Calu3 (cell line): ENCODE results near the gene B3GNT2. TPM values are rescaled to one million over a fixed set of nuclear protein-coding genes. Genes with fewer than 3 reads are reported as not detected.

ENCODE experiments used
- BruUV-seq: library from RNA; stranded (reverse); fragments of 400-500 nt; replicated peaks from 2 replicates; lab custom pipeline; 2021; lab: Mats Ljungman, UMichigan
- CTCF ChIA-PET: fragments of 300-600 bp; sonication (Branson Sonifier 250); formaldehyde crosslinking; loops from one replicate; lab custom pipeline; 2022; ENCODE audit warnings: antibody characterized with exemption; lab: Charles Lee
- DNase-seq: peaks from one replicate; pipeline ENCODE4 v3.0.0; 2022
- H3K27ac Mint-ChIP-seq: one replicate; pipeline ENCODE4 v1.8.0; 2022; ENCODE audit warnings: mixed read lengths; ENCODE audit not compliant: unreplicated experiment
- H3K27me3 Mint-ChIP-seq: one replicate; pipeline ENCODE4 v1.8.0; 2022; ENCODE audit warnings: mixed read lengths; ENCODE audit not compliant: unreplicated experiment
- H3K36me3 Mint-ChIP-seq: one replicate; pipeline ENCODE4 v1.8.0; 2022; ENCODE audit warnings: mild to moderate bottlenecking, moderate library complexity, mixed read lengths; ENCODE audit not compliant: insufficient read depth, unreplicated experiment
- H3K4me1 Mint-ChIP-seq: one replicate; pipeline ENCODE4 v1.8.0; 2022; ENCODE audit warnings: mild to moderate bottlenecking, low read depth, mixed read lengths; ENCODE audit not compliant: unreplicated experiment
- H3K4me3 Mint-ChIP-seq: one replicate; pipeline ENCODE4 v1.8.0; 2022; ENCODE audit warnings: mild to moderate bottlenecking, low read depth, moderate library complexity, mixed read lengths; ENCODE audit not compliant: unreplicated experiment
- H3K9me3 Mint-ChIP-seq: one replicate; pipeline ENCODE4 v1.8.0; 2022; ENCODE audit warnings: low read depth, mixed read lengths; ENCODE audit not compliant: unreplicated experiment
- intact Hi-C: fragments of 100-400 bp; cut with micrococcal nuclease; formaldehyde crosslinking; loops from one replicate; pipeline ENCODE4 v1.10.0; 2022; ENCODE audit not compliant: unreplicated experiment
- total RNA-seq: library from RNA; stranded (reverse); gene quantifications from 2 replicates; pipeline ENCODE4 v1.2.3, GENCODE V29; 2022
- TF ChIP-seq, protein P1 (sequence below): fragments of 200-600 bp; IDR thresholded peaks from one replicate; pipeline ENCODE4 v1.8.0; 2022; ENCODE audit warnings: antibody characterized with exemption; ENCODE audit not compliant: unreplicated experiment

The B3GNT2 gene
- total RNA-seq, 1 experiment from 2014 or later, result 23.8 TPM

DNA sequence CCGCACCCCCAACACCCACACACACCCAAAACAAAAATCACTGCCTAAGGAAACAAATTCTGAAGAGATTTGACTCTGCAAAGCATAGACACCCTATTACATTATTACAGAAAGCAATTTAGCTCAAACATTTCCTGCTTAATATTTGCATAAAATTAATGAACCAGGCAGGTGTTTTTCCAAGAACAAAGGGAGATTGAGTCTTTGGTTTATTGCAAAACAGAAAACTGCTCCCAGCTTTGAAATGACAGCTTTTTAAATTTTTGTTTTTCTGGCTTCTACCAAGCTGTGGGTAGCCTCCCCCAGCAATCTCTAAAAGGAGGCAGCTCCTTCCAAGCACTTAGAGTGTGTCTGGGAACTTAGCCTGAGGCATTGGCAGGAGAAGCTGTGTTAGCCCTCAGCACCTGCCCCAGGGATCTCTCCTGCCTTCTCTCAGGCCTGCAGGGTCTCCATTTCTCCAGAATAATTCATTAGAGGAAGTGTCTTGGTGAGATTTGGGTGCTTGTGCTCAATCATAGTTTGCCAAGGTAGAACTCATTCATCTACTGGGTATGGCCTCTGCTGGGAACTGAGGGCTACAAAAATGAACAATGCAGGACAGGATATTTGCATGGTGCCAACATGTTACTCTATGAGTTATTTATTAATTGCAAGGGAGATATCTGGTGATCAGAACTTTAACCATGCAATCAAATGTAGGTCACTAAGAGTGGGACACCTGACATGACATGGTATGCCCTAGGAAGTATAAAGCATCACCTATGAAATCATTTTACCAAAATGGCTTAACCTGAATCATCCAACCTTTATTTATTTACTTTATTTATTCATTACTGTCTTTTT, 58.7 kb downstream of the B3GNT2 start:
- H3K4me3 Mint-ChIP-seq, result no peak overlapping the region
- no peak for DNase-seq
- TF ChIP-seq, protein P1, sequence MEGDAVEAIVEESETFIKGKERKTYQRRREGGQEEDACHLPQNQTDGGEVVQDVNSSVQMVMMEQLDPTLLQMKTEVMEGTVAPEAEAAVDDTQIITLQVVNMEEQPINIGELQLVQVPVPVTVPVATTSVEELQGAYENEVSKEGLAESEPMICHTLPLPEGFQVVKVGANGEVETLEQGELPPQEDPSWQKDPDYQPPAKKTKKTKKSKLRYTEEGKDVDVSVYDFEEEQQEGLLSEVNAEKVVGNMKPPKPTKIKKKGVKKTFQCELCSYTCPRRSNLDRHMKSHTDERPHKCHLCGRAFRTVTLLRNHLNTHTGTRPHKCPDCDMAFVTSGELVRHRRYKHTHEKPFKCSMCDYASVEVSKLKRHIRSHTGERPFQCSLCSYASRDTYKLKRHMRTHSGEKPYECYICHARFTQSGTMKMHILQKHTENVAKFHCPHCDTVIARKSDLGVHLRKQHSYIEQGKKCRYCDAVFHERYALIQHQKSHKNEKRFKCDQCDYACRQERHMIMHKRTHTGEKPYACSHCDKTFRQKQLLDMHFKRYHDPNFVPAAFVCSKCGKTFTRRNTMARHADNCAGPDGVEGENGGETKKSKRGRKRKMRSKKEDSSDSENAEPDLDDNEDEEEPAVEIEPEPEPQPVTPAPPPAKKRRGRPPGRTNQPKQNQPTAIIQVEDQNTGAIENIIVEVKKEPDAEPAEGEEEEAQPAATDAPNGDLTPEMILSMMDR, result no peak
- CTCF ChIA-PET, result interaction anchor here (1.1 kb wide), 1 partner anchor 9 kb away, joined by 3 read pairs; no protein-coding TSS in a partner anchor
- intact Hi-C loops, result no loop called here
- H3K27me3 Mint-ChIP-seq, result no peaks in the 10 kb centered on the region
- H3K4me1 Mint-ChIP-seq, result no peaks in the 10 kb centered on the region
- no peaks in the 10 kb centered on the region for H3K9me3 Mint-ChIP-seq
- BruUV-seq, result no TSS peak
- H3K36me3 Mint-ChIP-seq, result no peaks in the 10 kb centered on the region
- H3K27ac Mint-ChIP-seq, result no peak overlapping the region

DNA sequence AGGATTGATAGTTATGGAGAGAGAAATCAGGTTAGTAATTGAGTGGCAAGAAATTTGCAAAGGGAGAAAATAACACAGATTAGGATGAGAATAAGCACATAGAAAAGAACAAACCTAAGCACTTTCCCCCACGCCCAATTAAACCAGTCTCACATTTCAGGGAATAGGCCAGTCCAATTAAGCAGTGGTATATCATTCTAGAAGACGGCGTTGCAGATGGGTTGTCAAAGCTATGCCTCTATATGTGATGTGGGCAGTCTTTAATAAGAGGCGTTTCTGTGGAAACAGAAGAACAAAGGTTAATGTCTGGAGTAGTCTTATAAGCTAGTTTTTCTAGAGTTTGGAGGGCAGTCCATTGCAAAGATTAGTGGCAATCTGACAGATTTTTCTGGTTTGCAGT, 61.6 kb downstream of the B3GNT2 start:
- TF ChIP-seq, protein P1, result no peak

DNA sequence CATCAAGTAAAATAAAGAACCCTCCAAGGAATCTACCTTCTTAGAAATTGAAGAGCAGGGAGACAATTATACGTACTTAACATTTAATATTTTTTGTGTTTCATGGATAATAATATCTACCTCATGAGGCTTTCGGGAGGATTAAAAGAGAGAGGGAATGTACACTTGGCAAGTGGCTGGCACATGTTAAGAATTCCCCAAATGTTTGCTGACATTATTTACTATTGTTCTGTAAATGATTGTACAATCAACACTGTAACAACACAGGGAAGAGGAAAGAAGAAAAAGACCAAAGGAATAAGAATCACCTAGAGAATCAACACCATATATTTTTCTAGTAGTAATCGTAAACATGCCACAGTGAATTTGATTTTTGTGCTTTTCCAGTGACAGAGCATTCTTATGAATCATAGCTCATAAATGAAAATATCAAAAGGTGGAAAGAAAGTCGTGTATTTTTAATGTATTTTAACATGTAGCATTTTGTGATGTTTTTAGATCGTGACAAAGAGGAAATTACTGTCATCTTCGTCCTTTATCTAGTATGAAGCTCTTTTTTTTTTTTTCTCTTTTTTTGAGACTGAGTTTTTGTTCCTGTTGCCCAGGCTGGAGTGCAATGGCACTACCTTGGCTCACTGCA, 67.3 kb downstream of the B3GNT2 start:
- Mint-ChIP-seq H3K27ac (no peak overlapping the region), H3K4me1 (peaks cover 8% of the 10 kb centered on the region), H3K9me3 (no peaks in the 10 kb centered on the region), H3K36me3 (no peaks in the 10 kb centered on the region), H3K27me3 (no peaks in the 10 kb centered on the region), H3K4me3 (no peak overlapping the region)
- CTCF ChIA-PET, result interaction anchor here (0.6 to 0.7 kb wide), 2 partner anchors 11 to 707 kb away, joined by 3 to 4 read pairs; no protein-coding TSS in a partner anchor
- no peak for DNase-seq
- no TSS peak for BruUV-seq
- intact Hi-C loops, result no loop called here
- TF ChIP-seq, protein P1, result no peak

More for the DNA sequence above, 61.6 kb downstream of the B3GNT2 start:
- no peak overlapping the region for H3K27ac Mint-ChIP-seq
- no peak overlapping the region for H3K4me3 Mint-ChIP-seq
- no peak for DNase-seq
- no peaks in the 10 kb centered on the region for H3K36me3 Mint-ChIP-seq
- no TSS peak for BruUV-seq
- CTCF ChIA-PET, result interaction anchor here (0.6 kb wide), 1 partner anchor 75 kb away, joined by 3 read pairs; no protein-coding TSS in a partner anchor
- H3K9me3 Mint-ChIP-seq, result no peaks in the 10 kb centered on the region
- no peaks in the 10 kb centered on the region for H3K27me3 Mint-ChIP-seq
- intact Hi-C loops, result no loop called here
- no peaks in the 10 kb centered on the region for H3K4me1 Mint-ChIP-seq

DNA sequence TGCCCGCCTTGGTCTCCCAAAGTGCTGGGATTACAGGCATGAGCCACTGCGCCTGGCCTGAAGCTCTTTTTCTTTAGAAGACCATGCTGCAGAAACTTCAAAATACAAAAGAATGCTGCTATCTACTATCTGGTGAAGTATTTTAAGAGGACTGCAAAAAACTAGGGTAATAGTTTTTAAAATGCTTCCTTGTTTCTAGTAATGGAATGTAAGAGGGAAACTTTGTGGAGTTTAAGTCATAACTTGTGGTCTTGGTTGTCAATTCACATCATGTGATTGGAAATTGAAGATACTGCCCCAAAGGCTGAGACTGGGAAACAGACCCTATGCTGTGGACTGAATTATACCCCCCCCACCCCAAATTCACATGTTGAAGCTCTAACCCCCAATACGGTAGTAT, 68.3 kb downstream of the B3GNT2 start:
- H3K4me3 Mint-ChIP-seq, result no peak overlapping the region
- no peak overlapping the region for H3K27ac Mint-ChIP-seq
- H3K4me1 Mint-ChIP-seq, result peaks cover 8% of the 10 kb centered on the region
- peaks cover 4% of the 10 kb centered on the region for H3K9me3 Mint-ChIP-seq
- TF ChIP-seq, protein P1, result no peak
- intact Hi-C loops, result no loop called here
- H3K36me3 Mint-ChIP-seq, result no peaks in the 10 kb centered on the region
- no TSS peak for BruUV-seq
- CTCF ChIA-PET, result no interaction called here
- DNase-seq, result no peak
- no peaks in the 10 kb centered on the region for H3K27me3 Mint-ChIP-seq
